GM13977 (cell line): ENCODE measurements around the gene C2orf74.
"Not testable (repeated sequence)": the region's sequence is repeated elsewhere in the genome, so short reads cannot be mapped to it uniquely, and the experiment has no call there.

Experiments
- DNase-seq: peaks from one replicate; pipeline ENCODE4 v3.0.0; 2012; ENCODE audit warnings: low spot score
- in situ Hi-C: fragments of 300-500 bp; cut with MboI; formaldehyde crosslinking; loops from one replicate; pipeline ENCODE4 v1.12.0; 2022; ENCODE audit warnings: low sequenced_read_pairs, low pct_unique_long_range_greater_than_20kb, mixed read lengths, inconsistent platforms; ENCODE audit not compliant: unreplicated experiment
- TF ChIP-seq, protein P1 (sequence below): IDR thresholded peaks from 2 replicates; pipeline ENCODE4 v1.5.1; 2012; ENCODE audit warnings: mild to moderate bottlenecking, control low read depth; ENCODE audit not compliant: insufficient read depth; ENCODE audit errors: extremely low read depth, missing control alignments

The C2orf74 gene

DNA sequence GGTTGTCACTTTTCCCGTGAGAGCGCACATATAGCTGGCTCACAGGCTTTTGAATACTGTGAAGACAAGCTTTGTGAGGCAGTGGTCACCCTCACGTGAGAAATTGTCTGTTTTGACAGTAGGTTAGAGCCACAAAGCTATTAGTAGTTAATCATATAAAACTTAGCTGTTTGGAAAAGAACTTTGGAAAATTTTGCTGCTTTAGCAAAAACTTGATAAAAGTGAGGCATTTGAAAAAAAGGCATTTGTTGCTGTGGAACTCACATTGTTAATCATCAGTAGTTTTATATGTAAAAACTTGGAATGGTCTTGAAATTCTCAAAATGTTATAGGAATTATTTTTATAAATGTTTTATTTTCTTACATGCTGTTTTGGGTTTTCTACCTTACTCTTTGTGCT lies 22.3 kb downstream of the C2orf74 start:
- TF ChIP-seq, protein P1, sequence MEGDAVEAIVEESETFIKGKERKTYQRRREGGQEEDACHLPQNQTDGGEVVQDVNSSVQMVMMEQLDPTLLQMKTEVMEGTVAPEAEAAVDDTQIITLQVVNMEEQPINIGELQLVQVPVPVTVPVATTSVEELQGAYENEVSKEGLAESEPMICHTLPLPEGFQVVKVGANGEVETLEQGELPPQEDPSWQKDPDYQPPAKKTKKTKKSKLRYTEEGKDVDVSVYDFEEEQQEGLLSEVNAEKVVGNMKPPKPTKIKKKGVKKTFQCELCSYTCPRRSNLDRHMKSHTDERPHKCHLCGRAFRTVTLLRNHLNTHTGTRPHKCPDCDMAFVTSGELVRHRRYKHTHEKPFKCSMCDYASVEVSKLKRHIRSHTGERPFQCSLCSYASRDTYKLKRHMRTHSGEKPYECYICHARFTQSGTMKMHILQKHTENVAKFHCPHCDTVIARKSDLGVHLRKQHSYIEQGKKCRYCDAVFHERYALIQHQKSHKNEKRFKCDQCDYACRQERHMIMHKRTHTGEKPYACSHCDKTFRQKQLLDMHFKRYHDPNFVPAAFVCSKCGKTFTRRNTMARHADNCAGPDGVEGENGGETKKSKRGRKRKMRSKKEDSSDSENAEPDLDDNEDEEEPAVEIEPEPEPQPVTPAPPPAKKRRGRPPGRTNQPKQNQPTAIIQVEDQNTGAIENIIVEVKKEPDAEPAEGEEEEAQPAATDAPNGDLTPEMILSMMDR, result no peak
- in situ Hi-C loops, result no loop called here
- DNase-seq, result no peak

DNA sequence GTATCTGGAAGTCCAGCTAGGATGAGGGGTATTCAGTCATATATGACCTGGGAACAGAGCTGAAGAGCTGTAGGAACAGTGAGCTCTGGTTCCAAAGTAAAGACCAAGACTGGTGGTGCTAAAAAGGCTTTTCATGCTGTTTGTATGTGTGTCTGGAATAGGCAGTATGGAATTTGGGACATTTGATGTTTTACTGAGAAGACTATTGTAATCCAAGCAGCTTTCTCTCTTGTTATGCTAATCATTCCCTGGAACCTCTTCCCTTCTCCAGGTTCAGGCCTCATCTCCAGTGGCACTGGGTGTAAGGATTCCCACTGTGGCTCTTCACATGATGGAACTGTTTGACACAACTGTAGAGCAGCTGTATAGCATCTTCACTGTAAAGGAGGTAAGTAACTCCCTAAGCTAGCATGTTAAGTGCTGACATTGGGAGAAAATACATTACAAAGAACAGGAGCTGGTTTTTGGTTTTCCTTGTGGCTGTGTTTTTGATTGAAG lies 23.3 kb downstream of the C2orf74 start:
- in situ Hi-C loops, result no loop called here
- TF ChIP-seq, protein P1, result no peak
- no peak for DNase-seq

DNA sequence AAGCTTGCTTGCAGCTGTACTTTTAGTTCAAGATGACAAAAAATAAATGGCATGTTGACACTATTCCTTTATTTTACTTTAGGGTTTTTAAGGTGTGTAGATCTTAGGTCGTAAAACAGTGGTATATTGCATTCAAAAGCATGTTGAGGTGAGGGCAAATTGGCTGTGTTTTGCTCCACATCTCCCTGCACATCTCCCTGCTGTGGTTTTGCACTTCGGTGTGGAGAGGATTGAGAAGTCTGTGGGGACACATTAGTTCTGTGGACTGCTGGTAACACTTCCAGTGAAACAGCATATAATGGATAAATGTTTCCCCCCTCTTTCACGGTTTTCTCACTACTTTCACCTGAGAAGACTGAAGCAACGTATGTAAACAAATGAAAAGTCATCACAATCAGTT lies 25.1 kb downstream of the C2orf74 start:
- in situ Hi-C loops, result no loop called here
- DNase-seq, result no peak
- TF ChIP-seq, protein P1, result no peak

DNA sequence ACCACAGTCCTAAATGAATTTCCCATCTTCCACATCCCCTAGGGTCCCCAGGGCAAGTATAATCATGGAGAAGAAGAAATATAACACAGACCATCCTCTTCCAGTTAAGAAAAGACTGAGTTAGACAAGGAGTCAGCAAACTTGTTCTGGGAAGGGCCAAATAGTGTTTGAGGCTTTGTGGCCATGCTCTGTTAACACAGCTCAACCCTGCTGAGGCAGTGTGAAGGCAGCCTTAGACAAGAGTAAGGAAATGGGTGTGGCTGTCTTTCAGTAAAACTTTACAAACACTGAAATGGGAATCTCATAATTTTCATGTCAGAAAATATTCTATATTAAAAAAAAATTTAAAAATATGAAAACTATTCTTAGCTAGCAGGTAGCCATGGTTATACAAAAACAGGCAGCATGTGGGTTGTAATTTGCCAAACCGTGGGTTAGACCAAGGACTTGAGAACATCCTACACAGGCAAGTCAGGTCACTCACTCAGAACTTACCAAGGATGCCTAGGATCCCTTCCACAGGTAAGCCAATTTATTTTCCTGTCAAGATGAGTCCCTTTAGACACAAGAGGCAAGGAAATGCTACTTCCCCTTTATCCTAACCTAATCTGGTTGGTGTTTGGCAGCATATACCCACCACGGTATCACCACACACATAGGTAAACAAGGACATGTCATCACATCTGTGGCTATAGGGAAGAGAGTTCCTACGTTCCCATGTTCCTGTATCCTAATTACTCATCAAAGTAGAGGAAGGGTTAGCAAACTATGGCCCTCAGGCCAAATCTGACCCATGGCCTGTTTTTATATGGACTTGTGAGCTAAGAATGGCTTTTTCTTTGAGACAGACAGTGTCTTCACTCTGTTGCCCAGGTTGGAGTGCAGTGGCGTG lies 31.9 kb downstream of the C2orf74 start:
- TF ChIP-seq, protein P1, result no peak
- no peak for DNase-seq
- in situ Hi-C loops, result no loop called here

DNA sequence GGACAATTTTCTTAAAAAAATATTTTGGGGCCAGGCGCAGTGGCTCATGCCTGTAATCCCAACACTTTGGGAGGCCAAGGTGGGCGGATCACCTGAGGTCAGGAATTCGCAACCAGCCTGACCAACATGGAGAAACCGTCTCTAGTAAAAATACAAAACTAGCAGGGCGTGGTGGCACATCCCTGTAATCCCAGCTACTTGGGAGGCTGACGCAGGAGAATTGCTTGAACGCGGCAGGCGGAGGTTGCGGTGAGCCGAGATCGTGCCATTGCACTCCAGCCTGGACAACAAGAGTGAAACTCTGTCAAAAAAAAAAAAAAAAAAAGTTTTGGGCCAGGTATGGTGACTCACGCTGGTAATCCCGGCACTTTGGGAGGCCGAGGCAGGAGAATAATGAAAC lies 32.7 kb downstream of the C2orf74 start:
- DNase-seq, in situ Hi-C loops: not testable (repeated sequence)

DNA sequence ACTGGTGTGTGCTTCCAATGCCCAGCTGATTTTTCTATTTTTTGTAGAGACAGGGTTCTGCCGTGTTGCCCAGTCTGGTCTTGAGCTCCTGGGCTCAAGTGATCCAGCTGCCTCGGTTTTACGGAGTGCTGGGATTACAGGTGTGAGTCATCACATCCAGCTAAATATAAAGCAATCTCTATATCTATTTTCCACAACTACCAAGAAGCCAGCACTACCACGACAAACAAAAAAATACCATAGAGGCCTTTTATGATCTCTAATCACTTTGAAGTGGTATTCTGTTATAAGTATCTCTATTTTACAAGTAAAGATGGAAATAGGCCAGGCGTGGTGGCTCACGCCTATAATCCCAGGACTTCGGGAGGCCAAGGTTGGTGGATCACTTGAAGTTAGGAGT lies 34.7 kb downstream of the C2orf74 start:
- in situ Hi-C loops, result no loop called here
- DNase-seq, result no peak
- TF ChIP-seq, protein P1, result no peak

DNA sequence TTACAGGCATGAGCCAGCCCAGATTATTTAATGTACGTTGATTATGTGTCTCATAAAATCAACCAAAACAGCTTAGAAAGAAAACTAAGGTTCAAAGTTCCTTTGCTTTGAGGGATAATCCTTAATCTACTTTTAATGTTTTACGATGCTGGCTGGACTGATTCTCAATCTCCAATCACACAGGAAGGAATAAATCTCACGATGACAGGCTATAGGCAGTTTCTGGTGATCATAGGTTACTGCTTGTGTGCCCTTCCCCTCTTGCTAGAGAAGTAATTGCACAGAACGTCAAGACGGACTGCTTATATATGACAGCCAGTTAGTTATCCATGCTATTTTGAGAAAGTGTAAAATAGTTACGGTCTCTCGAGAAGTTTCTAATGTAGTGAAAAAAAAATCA lies 43.1 kb downstream of the C2orf74 start:
- no peak for DNase-seq
- in situ Hi-C loops, result no loop called here
- TF ChIP-seq, protein P1, result no peak
